HEK293 (cell line): ENCODE data around the gene PPP6R3.

ENCODE experiments used
- BCL11B ChIP-seq: fragments of 450-650 bp; formaldehyde crosslinking; IDR thresholded peaks from 2 replicates; pipeline ENCODE4 v1.5.1; 2016; ENCODE audit warnings: low read depth, missing biosample characterization, missing genetic modification characterization
- CTCF ChIP-seq: fragments of 450-650 bp; formaldehyde crosslinking; IDR thresholded peaks from 2 replicates; pipeline ENCODE4 v1.5.1; 2016; ENCODE audit warnings: missing biosample characterization, missing genetic modification characterization
- ZBTB6 ChIP-seq: fragments of 450-650 bp; formaldehyde crosslinking; IDR thresholded peaks from 2 replicates; pipeline ENCODE4 v1.5.1; 2017; ENCODE audit warnings: missing biosample characterization, missing genetic modification characterization
- ZNF121 ChIP-seq: fragments of 450-650 bp; formaldehyde crosslinking; IDR thresholded peaks from 2 replicates; pipeline ENCODE4 v1.5.1; 2016; ENCODE audit warnings: missing biosample characterization, missing genetic modification characterization
- ZNF561 ChIP-seq: fragments of 450-650 bp; IDR thresholded peaks from 2 replicates; pipeline ENCODE4 v1.5.1; 2018; ENCODE audit warnings: missing biosample characterization, missing genetic modification characterization, borderline replicate concordance
- ZNF792 ChIP-seq: fragments of 450-650 bp; formaldehyde crosslinking; IDR thresholded peaks from 2 replicates; pipeline ENCODE4 v1.5.1; 2016; ENCODE audit warnings: missing biosample characterization, missing genetic modification characterization

GRCh38 chr11:68643585-68643984, 183.0 kb downstream of the PPP6R3 start:
- TF ChIP-seq ZNF561 (tag by site-specific recombination): no peak
- TF ChIP-seq CTCF (tag by site-specific recombination): peak; percentile 40
- TF ChIP-seq ZNF121 (tag by site-specific recombination): no peak
- TF ChIP-seq BCL11B (tag by site-specific recombination): no peak
- no peak for TF ChIP-seq ZNF792 (tag by site-specific recombination)
- TF ChIP-seq ZBTB6 (tag by site-specific recombination): no peak
